CD8-positive, alpha-beta memory T cell (primary cell): ENCODE data around the gene GLTPD2. TPM values are rescaled to one million over a fixed set of nuclear protein-coding genes. Genes with fewer than 3 reads are reported as not detected.
A peak's percentile ranks its signal among the peaks of the same experiment; 100 is the strongest.

ENCODE experiments used
- CTCF ChIA-PET: fragments of 350-600 bp; sonication (Branson Sonifier 250); formaldehyde crosslinking; loops from one replicate; lab custom pipeline; 2021; ENCODE audit warnings: antibody characterized with exemption; lab: Charles Lee
- POLR2A ChIA-PET: fragments of 350-600 bp; sonication (Branson Sonifier 250); formaldehyde crosslinking; loops from one replicate; lab custom pipeline; 2021; ENCODE audit warnings: antibody characterized with exemption; lab: Charles Lee
- DNase-seq, 5 donors: peaks; one replicate each; pipeline versions ENCODE4 v3.0.0 to v3.0.0-alpha.2; 2020 to 2022; ENCODE audit warnings: mixed read lengths in 1 of 5
- H3K27ac ChIP-seq: one replicate; pipeline ENCODE4 v1.7.0; 2013; ENCODE audit warnings: low read depth, mild to moderate bottlenecking, low read length, moderate library complexity
- H3K27me3 ChIP-seq: 2 replicates; pipeline ENCODE4 v1.7.0; 2013; ENCODE audit warnings: low read length, mild to moderate bottlenecking; ENCODE audit not compliant: insufficient read depth, poor library complexity, severe bottlenecking
- H3K36me3 ChIP-seq: 2 replicates; pipeline ENCODE4 v1.7.0; 2013; ENCODE audit warnings: mild to moderate bottlenecking, low read length, moderate library complexity; ENCODE audit not compliant: insufficient read depth
- H3K4me1 ChIP-seq: 2 replicates; pipeline ENCODE4 v1.7.0; 2013; ENCODE audit warnings: mild to moderate bottlenecking, low read length, moderate library complexity; ENCODE audit not compliant: insufficient read depth
- H3K4me3 ChIP-seq: 2 replicates; pipeline ENCODE4 v1.7.0; 2013; ENCODE audit warnings: mild to moderate bottlenecking, low read length
- H3K9me3 ChIP-seq: 2 replicates; pipeline ENCODE4 v1.7.0; 2013; ENCODE audit warnings: mild to moderate bottlenecking, low read length
- H3K27ac Mint-ChIP-seq, 8 donors: one replicate each; pipeline ENCODE4 v1.8.0; 2020 to 2021; ENCODE audit warnings: mixed read lengths in 8 of 8, mild to moderate bottlenecking in 6 of 8, inconsistent platforms in 3 of 8, moderate library complexity in 3 of 8
- H3K27me3 Mint-ChIP-seq, 2 donors: one replicate each; pipeline ENCODE4 v1.8.0; 2020 to 2021; ENCODE audit warnings: mixed read lengths in 2 of 2, mild to moderate bottlenecking in 1 of 2, moderate library complexity in 1 of 2
- H3K36me3 Mint-ChIP-seq, 3 donors: one replicate each; pipeline ENCODE4 v1.8.0; 2020 to 2021; ENCODE audit warnings: mixed read lengths in 3 of 3, inconsistent platforms in 1 of 3, mild to moderate bottlenecking in 1 of 3
- H3K4me1 Mint-ChIP-seq, 3 donors: one replicate each; pipeline ENCODE4 v1.8.0; 2020 to 2021; ENCODE audit warnings: mixed read lengths in 3 of 3, inconsistent platforms in 1 of 3, mild to moderate bottlenecking in 1 of 3
- H3K4me3 Mint-ChIP-seq, 7 donors: one replicate each; pipeline ENCODE4 v1.8.0; 2020 to 2021; ENCODE audit warnings: mixed read lengths in 7 of 7, mild to moderate bottlenecking in 6 of 7, moderate library complexity in 4 of 7, inconsistent platforms in 2 of 7
- H3K9me3 Mint-ChIP-seq, 5 donors: one replicate each; pipeline ENCODE4 v1.8.0; 2020 to 2022; ENCODE audit warnings: mixed read lengths in 5 of 5, mild to moderate bottlenecking in 3 of 5, moderate library complexity in 2 of 5, inconsistent platforms in 1 of 5
- polyA plus RNA-seq: library from polyadenylated mRNA; unstranded; fragments of 300-500 nt; fragmentation: Illumina TruSeq; gene quantifications from one replicate; pipeline ENCODE4 v1.2.3, GENCODE V29; 2021
- total RNA-seq, 2 experiments: library from RNA; stranded (reverse); gene quantifications; one replicate each; pipeline ENCODE4 v1.2.3, GENCODE V29; 2021

Gene GLTPD2
- total and polyA plus RNA-seq, 3 experiments from 2014 or later: not detected

DNA sequence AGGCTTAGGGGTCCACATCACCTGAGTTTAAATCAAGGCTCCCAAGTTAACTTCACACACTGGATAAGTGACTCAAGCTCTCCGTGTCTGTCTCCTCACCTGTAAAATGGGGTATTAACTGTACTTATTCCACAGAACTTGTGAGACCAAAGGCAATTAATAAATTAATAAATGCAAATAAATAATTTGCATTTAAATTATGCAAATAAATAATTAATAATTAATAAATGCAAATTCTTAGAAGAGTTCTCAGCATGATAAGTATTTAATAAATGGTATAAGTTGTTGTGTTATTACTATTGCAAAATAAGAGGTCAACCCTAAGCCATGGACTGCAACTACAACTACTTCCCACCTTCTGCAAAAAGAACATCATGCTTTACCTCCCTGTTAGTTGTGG lies 35.4 kb upstream of the GLTPD2 start:
- Mint-ChIP-seq H3K27me3 (peaks cover 24 to 43% of the 10 kb centered on the region in 2 donors), H3K27ac (peak overlapping the region in 1 of 8 donors; percentile 44), H3K4me3 (no peak overlapping the region), H3K36me3 (no peaks in the 10 kb centered on the region), H3K9me3 (no peaks in the 10 kb centered on the region), H3K4me1 (peaks cover 0 to 3% (median 2%) of the 10 kb centered on the region in 3 donors)
- no peak overlapping the region for H3K4me3 ChIP-seq
- peaks cover 2% of the 10 kb centered on the region for H3K4me1 ChIP-seq
- DNase-seq: no peak
- H3K36me3 ChIP-seq: no peaks in the 10 kb centered on the region
- ChIA-PET CTCF (interaction anchor here (1.9 kb wide), 1 partner anchor 36 kb away, joined by 7 read pairs; the partner anchor contains the start of gene GLTPD2), POLR2A (no interaction called here)
- H3K27ac ChIP-seq: no peak overlapping the region
- H3K27me3 ChIP-seq: no peaks in the 10 kb centered on the region
- H3K9me3 ChIP-seq: no peaks in the 10 kb centered on the region

DNA sequence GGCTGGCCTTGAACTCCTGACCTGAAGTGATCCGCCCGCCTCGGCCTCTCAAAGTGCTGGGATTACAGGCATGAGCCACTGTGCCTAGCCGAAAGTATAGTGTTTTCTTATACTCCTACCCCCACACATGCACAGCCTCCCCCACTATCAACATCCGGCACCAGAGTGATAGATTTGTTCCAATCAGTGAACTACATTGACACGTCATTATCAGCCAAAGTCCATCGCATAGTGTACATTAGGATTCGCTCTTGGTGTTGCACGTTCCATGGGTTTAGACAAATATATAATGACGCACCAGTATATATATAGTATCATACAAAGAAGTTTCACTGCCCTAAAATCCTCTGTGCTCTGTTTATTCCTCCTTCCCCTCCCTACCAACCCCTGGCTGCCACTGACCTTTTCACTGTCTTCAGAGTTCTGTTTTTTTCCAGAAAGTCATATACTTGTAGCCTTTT lies 29.0 kb upstream of the GLTPD2 start:
- no peaks in the 10 kb centered on the region for H3K36me3 ChIP-seq
- no peak overlapping the region for H3K4me3 ChIP-seq
- H3K27ac ChIP-seq: no peak overlapping the region
- Mint-ChIP-seq H3K27me3 (peaks cover 10 to 28% of the 10 kb centered on the region in 2 donors), H3K4me1 (no peaks in the 10 kb centered on the region), H3K9me3 (no peaks in the 10 kb centered on the region), H3K4me3 (no peak overlapping the region), H3K36me3 (no peaks in the 10 kb centered on the region), H3K27ac (no peak overlapping the region)
- H3K9me3 ChIP-seq: no peaks in the 10 kb centered on the region
- CTCF ChIA-PET: no interaction called here
- H3K4me1 ChIP-seq: no peaks in the 10 kb centered on the region
- no peaks in the 10 kb centered on the region for H3K27me3 ChIP-seq
- DNase-seq: no peak
- POLR2A ChIA-PET: no interaction called here

DNA sequence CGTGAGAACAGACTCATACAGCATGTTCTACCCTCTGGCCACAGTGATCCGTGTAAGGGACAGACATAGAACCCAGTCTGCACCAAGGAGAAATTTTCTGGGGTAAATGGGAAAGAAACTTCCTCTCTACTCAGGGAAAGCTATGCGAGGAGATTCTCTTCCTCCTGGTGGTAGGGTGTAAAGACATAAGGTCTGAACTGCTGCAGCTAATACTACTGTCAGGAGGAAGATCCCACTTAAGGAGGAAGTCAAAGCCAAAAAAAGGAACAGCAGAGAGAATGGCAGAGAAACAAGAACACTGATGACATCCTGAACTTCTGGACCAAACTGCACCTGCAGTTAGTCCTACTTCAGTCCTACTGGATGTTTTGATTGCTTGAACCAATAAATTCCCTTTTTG lies 24.2 kb upstream of the GLTPD2 start:
- no peak overlapping the region for H3K27ac Mint-ChIP-seq
- no peak overlapping the region for H3K4me3 Mint-ChIP-seq
- ChIA-PET POLR2A (no interaction called here), CTCF (no interaction called here)
- H3K27me3 Mint-ChIP-seq: peaks cover 6 to 20% of the 10 kb centered on the region in 2 donors
- no peak overlapping the region for H3K4me3 ChIP-seq
- DNase-seq: no peak
- no peaks in the 10 kb centered on the region for H3K27me3 ChIP-seq
- no peaks in the 10 kb centered on the region for H3K9me3 Mint-ChIP-seq
- no peaks in the 10 kb centered on the region for H3K9me3 ChIP-seq
- H3K36me3 Mint-ChIP-seq: no peaks in the 10 kb centered on the region
- no peaks in the 10 kb centered on the region for H3K4me1 ChIP-seq
- no peak overlapping the region for H3K27ac ChIP-seq
- no peaks in the 10 kb centered on the region for H3K36me3 ChIP-seq
- H3K4me1 Mint-ChIP-seq: no peaks in the 10 kb centered on the region

DNA sequence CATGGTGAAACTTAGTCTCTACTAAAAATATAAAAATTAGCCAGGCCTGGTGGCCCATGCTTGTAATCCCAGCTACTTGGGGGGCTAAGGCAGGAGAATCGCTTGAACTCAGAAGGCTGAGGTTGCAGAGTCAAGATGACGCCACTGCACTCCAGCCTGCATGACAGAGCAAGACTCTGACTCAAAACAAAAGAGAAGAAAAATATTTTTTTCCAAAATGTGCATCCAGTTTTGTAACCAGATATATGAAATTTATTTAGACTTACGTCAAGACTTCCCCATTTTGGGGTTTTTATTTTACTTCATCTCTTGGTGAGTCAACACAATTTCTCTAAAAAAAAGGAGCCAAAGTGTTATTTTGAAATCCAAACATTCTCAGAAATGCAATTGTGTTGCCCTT lies 22.6 kb upstream of the GLTPD2 start:
- H3K27ac Mint-ChIP-seq: no peak overlapping the region
- Histone ChIP-seq H3K27ac (no peak overlapping the region), H3K4me1 (no peaks in the 10 kb centered on the region), H3K27me3 (no peaks in the 10 kb centered on the region), H3K4me3 (no peak overlapping the region), H3K36me3 (no peaks in the 10 kb centered on the region), H3K9me3 (no peaks in the 10 kb centered on the region)
- POLR2A ChIA-PET: no interaction called here
- CTCF ChIA-PET: no interaction called here
- no peaks in the 10 kb centered on the region for H3K36me3 Mint-ChIP-seq
- H3K4me1 Mint-ChIP-seq: no peaks in the 10 kb centered on the region
- no peak for DNase-seq
- no peaks in the 10 kb centered on the region for H3K9me3 Mint-ChIP-seq
- no peak overlapping the region for H3K4me3 Mint-ChIP-seq
- peaks cover 2 to 15% of the 10 kb centered on the region in 2 donors for H3K27me3 Mint-ChIP-seq

DNA sequence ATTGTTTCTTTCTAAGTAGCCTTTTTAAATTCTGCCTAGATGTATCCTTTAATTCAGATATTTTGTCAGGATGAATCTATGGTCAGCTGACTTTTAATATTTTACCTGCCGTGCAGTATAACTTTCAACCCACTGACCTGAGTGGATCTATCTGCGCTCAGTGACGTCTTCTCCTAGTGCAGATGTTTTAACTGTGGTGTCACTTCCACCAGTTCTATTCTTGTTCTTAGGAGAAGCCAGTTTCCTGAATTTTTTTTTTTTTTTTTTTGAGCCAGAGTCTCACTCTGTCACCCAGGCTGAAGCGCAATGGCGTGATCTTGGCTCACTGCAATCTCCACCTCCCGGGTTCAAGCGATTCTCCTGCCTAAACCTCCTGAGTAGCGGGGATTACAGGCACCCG lies 22.0 kb upstream of the GLTPD2 start:
- Mint-ChIP-seq H3K4me3 (no peak overlapping the region), H3K4me1 (peaks cover 1 to 5% (median 4%) of the 10 kb centered on the region in 3 donors), H3K9me3 (no peaks in the 10 kb centered on the region), H3K36me3 (no peaks in the 10 kb centered on the region), H3K27ac (no peak overlapping the region), H3K27me3 (peaks cover 2 to 18% of the 10 kb centered on the region in 2 donors)
- H3K27ac ChIP-seq: no peak overlapping the region
- no peak overlapping the region for H3K4me3 ChIP-seq
- no peaks in the 10 kb centered on the region for H3K9me3 ChIP-seq
- ChIA-PET POLR2A (no interaction called here), CTCF (no interaction called here)
- no peaks in the 10 kb centered on the region for H3K4me1 ChIP-seq
- no peaks in the 10 kb centered on the region for H3K27me3 ChIP-seq
- DNase-seq: no peak
- H3K36me3 ChIP-seq: no peaks in the 10 kb centered on the region

DNA sequence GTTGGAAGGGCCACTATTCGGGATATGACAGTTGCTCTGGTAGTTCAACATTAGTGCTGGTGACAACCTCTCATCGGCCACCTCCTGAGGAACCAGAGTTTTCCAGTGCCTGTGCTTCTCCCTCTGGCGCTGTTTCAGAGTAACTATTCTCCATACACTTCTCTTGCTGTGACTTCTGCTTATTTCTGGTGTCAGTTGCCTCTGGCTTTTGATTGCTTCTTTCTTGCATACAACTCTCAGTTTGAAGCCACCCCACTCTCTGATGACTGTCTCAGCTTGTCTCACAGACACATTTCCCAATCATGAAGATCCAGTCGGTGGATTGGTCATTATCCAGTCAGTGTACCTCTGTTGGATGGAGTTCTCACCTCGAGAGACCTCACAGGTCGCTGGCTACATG lies 20.5 kb upstream of the GLTPD2 start:
- Mint-ChIP-seq H3K36me3 (no peaks in the 10 kb centered on the region), H3K9me3 (no peaks in the 10 kb centered on the region), H3K27ac (peak overlapping the region in 2 of 8 donors; percentile 38 to 79), H3K4me1 (peaks cover 4 to 7% (median 7%) of the 10 kb centered on the region in 3 donors), H3K27me3 (peaks cover 2 to 17% of the 10 kb centered on the region in 2 donors), H3K4me3 (no peak overlapping the region)
- H3K4me1 ChIP-seq: no peaks in the 10 kb centered on the region
- no peak overlapping the region for H3K27ac ChIP-seq
- H3K4me3 ChIP-seq: no peak overlapping the region
- CTCF ChIA-PET: no interaction called here
- no peaks in the 10 kb centered on the region for H3K36me3 ChIP-seq
- no peaks in the 10 kb centered on the region for H3K9me3 ChIP-seq
- no peak for DNase-seq
- no peaks in the 10 kb centered on the region for H3K27me3 ChIP-seq
- POLR2A ChIA-PET: no interaction called here

DNA sequence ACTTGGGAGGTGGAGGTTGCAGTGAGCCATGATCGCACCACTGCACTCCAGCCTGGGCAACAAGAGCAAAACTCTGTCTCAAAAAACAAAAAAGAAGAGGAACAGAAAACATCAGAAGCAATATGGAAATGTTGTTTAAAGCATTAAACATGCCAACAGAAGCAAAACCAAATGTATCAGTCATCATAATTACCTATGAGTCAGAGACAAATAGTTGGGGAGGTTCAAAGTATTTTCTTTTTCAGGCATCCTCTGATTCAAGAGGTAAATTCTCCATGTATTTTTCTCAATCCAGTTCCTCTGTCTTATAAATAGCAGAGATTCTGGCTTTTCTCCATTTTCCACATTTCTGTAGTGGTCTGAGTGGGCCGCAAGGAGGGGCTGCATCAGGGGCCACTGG lies 19.1 kb upstream of the GLTPD2 start:
- no peak for DNase-seq
- POLR2A ChIA-PET: no interaction called here
- Histone ChIP-seq H3K27me3 (no peaks in the 10 kb centered on the region), H3K9me3 (no peaks in the 10 kb centered on the region), H3K36me3 (no peaks in the 10 kb centered on the region), H3K4me3 (no peak overlapping the region), H3K27ac (no peak overlapping the region), H3K4me1 (no peaks in the 10 kb centered on the region)
- H3K27me3 Mint-ChIP-seq: peaks cover 2 to 23% of the 10 kb centered on the region in 2 donors
- CTCF ChIA-PET: interaction anchor here (0.7 kb wide), 1 partner anchor 1842 kb away, joined by 3 read pairs; no protein-coding TSS in a partner anchor
- no peak overlapping the region for H3K27ac Mint-ChIP-seq
- H3K4me3 Mint-ChIP-seq: no peak overlapping the region
- H3K4me1 Mint-ChIP-seq: peaks cover 4 to 7% (median 7%) of the 10 kb centered on the region in 3 donors
- no peaks in the 10 kb centered on the region for H3K9me3 Mint-ChIP-seq
- no peaks in the 10 kb centered on the region for H3K36me3 Mint-ChIP-seq

DNA sequence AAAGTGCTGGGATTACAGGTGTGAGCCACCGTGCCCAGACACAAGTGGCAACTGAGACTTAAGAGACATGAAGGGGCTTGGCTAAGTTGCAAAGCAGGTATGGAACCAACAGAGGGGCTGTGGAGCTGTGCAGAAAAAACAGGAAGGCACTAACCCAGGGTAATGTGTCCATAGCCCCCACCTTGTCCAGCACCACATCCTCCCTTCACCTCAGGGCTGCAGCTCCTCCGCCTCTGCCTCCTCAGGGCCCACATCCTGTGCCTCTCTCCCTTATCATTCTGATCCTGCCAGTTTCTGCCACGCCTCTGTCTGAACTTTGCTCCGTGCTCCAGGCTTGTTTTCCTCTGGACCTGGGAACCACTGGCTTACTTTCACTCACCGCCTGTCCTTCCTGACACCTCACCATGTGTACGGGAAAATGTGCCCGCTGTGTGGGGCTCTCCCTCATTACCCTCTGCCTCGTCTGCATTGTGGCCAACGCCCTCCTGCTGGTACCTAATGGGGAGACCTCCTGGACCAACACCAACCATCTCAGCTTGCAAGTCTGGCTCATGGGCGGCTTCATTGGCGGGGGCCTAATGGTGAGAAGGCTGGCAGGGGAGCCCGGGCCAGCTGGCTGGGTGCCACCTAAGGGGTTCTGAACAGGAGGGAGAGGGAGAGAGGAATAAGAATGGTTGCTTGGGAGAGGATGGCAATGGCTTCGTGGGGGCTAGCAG lies 17.1 kb upstream of the GLTPD2 start, which contains the start of gene TM4SF5:
TM4SF5 (plus strand) TSS at position 368 of the 716 bp plus-strand sequence; CDS start at position 405, 37 bp downstream.
- H3K36me3 Mint-ChIP-seq: no peaks in the 10 kb centered on the region
- ChIA-PET CTCF (no interaction called here), POLR2A (no interaction called here)
- no peaks in the 10 kb centered on the region for H3K9me3 Mint-ChIP-seq
- Histone ChIP-seq H3K4me3 (no peak within 1 kb of the TSS), H3K27me3 (no peaks in the 10 kb centered on the region), H3K36me3 (no peaks in the 10 kb centered on the region), H3K27ac (no peak within 1 kb of the TSS), H3K9me3 (no peaks in the 10 kb centered on the region), H3K4me1 (no peaks in the 10 kb centered on the region)
- H3K4me3 Mint-ChIP-seq: peak within 1 kb of the TSS in 1 of 7 donors; percentile 28
- DNase-seq: no peak
- H3K4me1 Mint-ChIP-seq: peaks cover 4 to 7% (median 7%) of the 10 kb centered on the region in 3 donors
- H3K27ac Mint-ChIP-seq: peak within 1 kb of the TSS in 3 of 8 donors; percentile 15 to 89 (median 73)
- peaks cover 2 to 30% of the 10 kb centered on the region in 2 donors for H3K27me3 Mint-ChIP-seq
